HepG2 (cell line): ENCODE measurements around the gene LHPP. TPM values are rescaled to one million over a fixed set of nuclear protein-coding genes. Genes with fewer than 3 reads are reported as not detected.
A peak's percentile ranks its signal among the peaks of the same experiment; 100 is the strongest.

Source experiments
- ATAC-seq: fragments of 200-7000 bp; cut with Tn5 transposase; 3 replicates; pipeline ENCODE4 v1.9.1; 2020; ENCODE audit warnings: mild to moderate bottlenecking, moderate library complexity
- BruUV-seq: library from RNA; stranded (reverse); fragments of 400-500 nt; replicated peaks from 2 replicates; lab custom pipeline; 2021; lab: Mats Ljungman, UMichigan
- CTCF ChIA-PET: fragments of 300-600 bp; formaldehyde crosslinking; extraction: SDS; loops from one replicate; lab custom pipeline; 2021; ENCODE audit warnings: low total read pairs, inconsistent platforms, low intra/inter-chr PET ratio; lab: Yijun Ruan, JAX
- POLR2A ChIA-PET: fragments of 350-600 bp; sonication (Branson Sonifier 250); formaldehyde crosslinking; loops from one replicate; lab custom pipeline; 2020; ENCODE audit warnings: antibody characterized with exemption, inconsistent platforms; lab: Yijun Ruan, JAX
- DNase-seq: peaks from one replicate; pipeline ENCODE4 v3.0.0-alpha.2; 2015; ENCODE audit warnings: low spot score
- FAIRE-seq: peaks from 3 replicates; lab custom pipeline; 2011; peaks lifted over from hg19 to GRCh38; lab: Jason Lieb, UNC
- H2AFZ ChIP-seq: one replicate; pipeline ENCODE4 v1.6.1; 2011; ENCODE audit warnings: low read length, inconsistent platforms
- H3K27ac ChIP-seq: fragments of 300-600 bp; 3 replicates; pipeline ENCODE4 v1.8.0; 2011; ENCODE audit warnings: mixed run types, mild to moderate bottlenecking, mixed read lengths, low read length, inconsistent platforms; ENCODE audit not compliant: insufficient read depth; ENCODE audit errors: extremely low read length
- H3K27me3 ChIP-seq, 2 experiments: fragments of 200-600 bp in 1 of 2; 2 replicates in 1 of 2; 3 replicates in 1 of 2; pipeline versions ENCODE4 v1.6.0 to v1.8.0; 2011; ENCODE audit warnings: low read length in 2 of 2, mild to moderate bottlenecking in 2 of 2, moderate library complexity in 2 of 2, inconsistent platforms in 1 of 2; ENCODE audit not compliant: insufficient read depth in 2 of 2, control insufficient read depth in 1 of 2
- H3K36me3 ChIP-seq, 2 experiments: fragments of 200-600 bp in 1 of 2; replicated peaks in 1 of 2; 2 replicates in 1 of 2; 3 replicates in 1 of 2; pipeline versions ENCODE4 v1.5.1 to v1.8.0; 2011; ENCODE audit warnings: low read length in 2 of 2, inconsistent platforms in 1 of 2; ENCODE audit not compliant: insufficient read depth in 2 of 2, control insufficient read depth in 1 of 2
- H3K4me1 ChIP-seq: 2 replicates; pipeline ENCODE4 v1.5.1; 2012; ENCODE audit warnings: low read length, inconsistent platforms; ENCODE audit not compliant: insufficient read depth
- H3K4me2 ChIP-seq: 2 replicates; pipeline ENCODE4 v1.6.0; 2011; ENCODE audit warnings: low read depth, low read length, inconsistent platforms
- H3K4me3 ChIP-seq, 3 experiments: fragments of 200-600 bp in 1 of 3; sonication (generic), shearing (Covaris generic) in 1 of 3; replicated peaks in 1 of 3; 2 replicates each; pipeline ENCODE4 v1.5.1; 2011 to 2016; ENCODE audit warnings: low read length in 3 of 3, inconsistent platforms in 2 of 3, low read depth in 2 of 3, mild to moderate bottlenecking in 2 of 3, control low read depth in 1 of 3, mixed read lengths in 1 of 3; ENCODE audit not compliant: insufficient read depth in 1 of 3
- H3K79me2 ChIP-seq: one replicate; pipeline ENCODE4 v1.6.1; 2011; ENCODE audit warnings: low read length, inconsistent platforms; ENCODE audit not compliant: insufficient read depth
- H3K9ac ChIP-seq: 2 replicates; pipeline ENCODE4 v1.6.0; 2011; ENCODE audit warnings: mild to moderate bottlenecking, low read depth, low read length, inconsistent platforms; ENCODE audit not compliant: insufficient read depth
- H3K9me3 ChIP-seq: 2 replicates; pipeline ENCODE4 v1.5.1; 2012; ENCODE audit warnings: mild to moderate bottlenecking, low read length
- H4K20me1 ChIP-seq: 2 replicates; pipeline ENCODE4 v1.6.0; 2011; ENCODE audit warnings: inconsistent platforms, mild to moderate bottlenecking, low read length, moderate library complexity; ENCODE audit not compliant: insufficient read depth
- BCL6 ChIP-seq: IDR thresholded peaks from 2 replicates; pipeline ENCODE4 v1.6.1; 2016; ENCODE audit warnings: missing genetic modification reagents, missing compliant biosample characterization
- FOXA3 ChIP-seq: IDR thresholded peaks from 2 replicates; pipeline ENCODE4 v1.6.1; 2016; ENCODE audit warnings: missing genetic modification reagents, missing compliant biosample characterization
- GTF3A ChIP-seq: sonication (generic); formaldehyde crosslinking; conservative IDR thresholded peaks from 2 replicates; pipeline ENCODE4 v1.4.0; 2020; ENCODE audit warnings: mild to moderate bottlenecking, missing genetic modification reagents
- HMG20A ChIP-seq: IDR thresholded peaks from 2 replicates; pipeline ENCODE4 v1.6.1; 2016; ENCODE audit warnings: borderline replicate concordance
- HNF1B ChIP-seq: sonication (generic); formaldehyde crosslinking; IDR thresholded peaks from 2 replicates; pipeline ENCODE4 v1.5.1; 2020; ENCODE audit warnings: mild to moderate bottlenecking, moderate library complexity, missing genetic modification reagents
- HOXA5 ChIP-seq: sonication (generic); formaldehyde crosslinking; IDR thresholded peaks from 2 replicates; pipeline ENCODE4 v1.4.0; 2020; ENCODE audit warnings: missing genetic modification reagents
- KLF12 ChIP-seq: sonication (generic); formaldehyde crosslinking; IDR thresholded peaks from 2 replicates; pipeline ENCODE4 v1.4.0; 2020; ENCODE audit warnings: missing genetic modification reagents, borderline replicate concordance
- MLXIP ChIP-seq: sonication (generic); formaldehyde crosslinking; IDR thresholded peaks from 2 replicates; pipeline ENCODE4 v1.9.0; 2021; ENCODE audit warnings: missing genetic modification reagents, borderline replicate concordance
- MZF1 ChIP-seq: sonication (generic); formaldehyde crosslinking; IDR thresholded peaks from 2 replicates; pipeline ENCODE4 v1.8.1; 2023; ENCODE audit warnings: mild to moderate bottlenecking, missing genetic modification reagents, borderline replicate concordance
- ONECUT2 ChIP-seq: sonication (generic); formaldehyde crosslinking; IDR thresholded peaks from 2 replicates; pipeline ENCODE4 v1.4.0; 2020; ENCODE audit warnings: missing genetic modification reagents
- PATZ1 ChIP-seq: sonication (generic); formaldehyde crosslinking; IDR thresholded peaks from 2 replicates; pipeline ENCODE4 v1.4.0; 2020; ENCODE audit warnings: missing genetic modification reagents
- PCBP1 ChIP-seq: fragments of 200-400 bp; formaldehyde crosslinking; IDR thresholded peaks from 2 replicates; pipeline ENCODE4 v1.6.1; 2017; ENCODE audit warnings: mild to moderate bottlenecking, low read depth, low read length, borderline replicate concordance
- RFXANK ChIP-seq: IDR thresholded peaks from 2 replicates; pipeline ENCODE4 v1.6.1; 2016
- TCF7L2 ChIP-seq: IDR thresholded peaks from 2 replicates; pipeline ENCODE4 v1.6.1; 2011; ENCODE audit warnings: mild to moderate bottlenecking, low read depth, low read length, moderate library complexity
- ZMYM3 ChIP-seq: sonication (generic); formaldehyde crosslinking; IDR thresholded peaks from 2 replicates; pipeline ENCODE4 v1.5.1; 2020; ENCODE audit warnings: mild to moderate bottlenecking, missing genetic modification reagents
- ZNF224 ChIP-seq: sonication (generic); formaldehyde crosslinking; IDR thresholded peaks from 2 replicates; pipeline ENCODE4 v1.5.0; 2020; ENCODE audit warnings: mild to moderate bottlenecking, missing genetic modification reagents
- ZNF232 ChIP-seq: sonication (generic); formaldehyde crosslinking; IDR thresholded peaks from 2 replicates; pipeline ENCODE4 v1.4.0; 2020; ENCODE audit warnings: missing genetic modification reagents, borderline replicate concordance
- ZNF260 ChIP-seq: sonication (generic); formaldehyde crosslinking; IDR thresholded peaks from 2 replicates; pipeline ENCODE4 v1.4.0; 2020; ENCODE audit warnings: missing genetic modification reagents, low read depth, mild to moderate bottlenecking, borderline replicate concordance
- WGBS: methylation state at CpG from one replicate; pipeline ENCODE4 v1.1.6; 2017; ENCODE audit warnings: low lambda C conversion rate; 5-methylcytosine and 5-hydroxymethylcytosine counted together
- in situ Hi-C: cut with HindIII; loops from 2 replicates; pipeline ENCODE4 v1.10.0; 2017; ENCODE audit warnings: low pct_unique_long_range_greater_than_20kb; ENCODE audit not compliant: extremely low pct_ligation_motif_present
- intact Hi-C: fragments of 100-400 bp; cut with micrococcal nuclease; formaldehyde crosslinking; loops from one replicate; pipeline ENCODE4 v1.10.0; 2022; ENCODE audit not compliant: unreplicated experiment
- polyA plus RNA-seq, 8 experiments: library from polyadenylated mRNA; depleted of rRNA in 3 of 8; stranded (reverse) in 7 of 8; unstranded in 1 of 8; fragments of >200 nt; fragmentation: Illumina TruSeq in 4 of 8; extraction: Trizol in 4 of 8; gene quantifications; 2 replicates each; pipeline versions ENCODE4 v1.2.1 to v1.2.3, GENCODE V29; 2011 to 2016; ENCODE audit warnings: low read depth in 4 of 8, missing spikeins in 1 of 8, mixed read lengths in 1 of 8; ENCODE audit not compliant: insufficient read depth in 1 of 8
- total RNA-seq, 5 experiments: library from RNA; depleted of rRNA; stranded (reverse); fragments of >200 nt; fragmentation: Illumina TruSeq; extraction: Trizol; gene quantifications; 2 replicates each; pipeline ENCODE4 v1.2.3, GENCODE V29; 2016; ENCODE audit warnings: low read depth in 1 of 5

LHPP gene
- total and polyA plus RNA-seq, 2 of the 13 experiments (the other 11 are each of a cell fraction or from before 2014, with no cell fraction given), result 5.2 to 13.1 TPM

GRCh38 chr10:124423813-124424212, 37.8 kb upstream of the LHPP start (continued):
- no peak for TF ChIP-seq HNF1B
- TF ChIP-seq HOXA5 (CRISPR knock-in tag), result no peak
- no peak for TF ChIP-seq KLF12 (CRISPR knock-in tag)
- TF ChIP-seq ZNF232 (CRISPR knock-in tag), result no peak
- no peak for TF ChIP-seq MLXIP

GRCh38 chr10:124425227-124425962, 36.2 kb upstream of the LHPP start:
- ChIA-PET CTCF (no interaction called here), POLR2A (no interaction called here)
- no peak overlapping the region for H3K4me3 ChIP-seq
- 2% methylated on average over 4 of the region's 4 CpGs for WGBS
- FAIRE-seq, result no peak
- no peaks in the 10 kb centered on the region for H3K9me3 ChIP-seq
- H3K27me3 ChIP-seq, result peaks cover 0 to 36% of the 10 kb centered on the region in 2 experiments; a peak in 3 of 5 replicates
- no peak for DNase-seq
- BruUV-seq, result no TSS peak
- ATAC-seq, result no peak
- H3K9ac ChIP-seq, result no peak overlapping the region
- H3K36me3 ChIP-seq, result no peaks in the 10 kb centered on the region
- in situ Hi-C loops, result no loop called here
- no peak overlapping the region for H3K27ac ChIP-seq
- H3K79me2 ChIP-seq, result no peaks in the 10 kb centered on the region
- peaks cover 14% of the 10 kb centered on the region for H3K4me1 ChIP-seq
- intact Hi-C loops, result no loop called here
- no peak overlapping the region for H2AFZ ChIP-seq
- H4K20me1 ChIP-seq, result no peaks in the 10 kb centered on the region
- no peak overlapping the region for H3K4me2 ChIP-seq
- no peak for TF ChIP-seq PATZ1
- no peak for TF ChIP-seq GTF3A
- TF ChIP-seq ZMYM3 (CRISPR knock-in tag), result no peak
- peak; percentile 51; the same call in 1 of the 2 replicates for TF ChIP-seq TCF7L2
- no peak for TF ChIP-seq ZNF260 (CRISPR knock-in tag)
- TF ChIP-seq BCL6, result peak; percentile 62; the same call in 1 of the 2 replicates
- TF ChIP-seq FOXA3, result 0 out of 2 replicates have a peak, but pooled peaks have one; percentile 20
- TF ChIP-seq PCBP1, result no peak
- TF ChIP-seq HMG20A (CRISPR knock-in tag), result 0 out of 2 replicates have a peak, but pooled peaks have one; percentile 34
- no peak for TF ChIP-seq ZNF224 (CRISPR knock-in tag)
- no peak for TF ChIP-seq RFXANK (CRISPR knock-in tag)
- no peak for TF ChIP-seq MZF1 (CRISPR knock-in tag)
- 0 out of 2 replicates have a peak, but pooled peaks have one; percentile 15 for TF ChIP-seq ONECUT2
